ENCODE data around the gene HMGXB3.
"Not testable (repeated sequence)": the region's sequence is repeated elsewhere in the genome, so short reads cannot be mapped to it uniquely, and the experiment has no call there.

The HMGXB3 gene

DNA sequence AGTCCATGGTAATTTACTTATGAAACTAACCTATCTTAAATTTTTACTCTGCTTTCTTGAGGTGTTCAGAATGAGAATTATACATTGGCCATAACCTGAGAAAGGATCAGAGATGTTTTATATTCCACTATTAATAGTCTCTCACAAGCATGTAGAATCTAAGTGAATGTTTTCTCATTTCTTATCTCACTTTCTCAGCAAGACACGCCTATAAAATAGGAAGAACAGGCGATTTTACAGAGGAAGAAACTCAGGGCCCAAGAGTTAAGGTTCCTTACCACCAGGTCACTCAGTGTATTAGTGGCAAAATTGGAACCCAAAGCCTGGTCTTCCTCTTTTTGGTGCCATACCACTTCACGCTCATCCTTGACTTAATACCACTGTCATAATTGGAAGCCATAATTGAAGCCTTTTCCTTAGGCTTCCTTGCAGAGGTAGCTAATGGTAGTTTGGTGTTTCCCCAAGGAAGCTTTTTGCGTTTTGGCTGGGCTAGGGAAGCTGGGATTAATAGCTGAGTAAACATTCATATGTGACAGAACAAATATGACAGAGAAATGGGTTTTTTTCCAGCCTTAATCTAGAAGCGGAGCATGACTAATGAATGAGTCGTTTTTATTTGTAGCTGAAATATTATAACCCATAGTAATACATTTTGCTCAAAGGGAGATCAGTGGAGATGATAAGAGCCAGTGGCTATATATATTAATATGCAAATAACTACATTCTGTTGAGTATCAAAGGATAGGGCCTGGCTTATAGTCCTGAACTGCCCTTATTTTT lies 16.9 kb downstream of the HMGXB3 start:
- no peak for DNase-seq (ENCODE audit: low read depth in 2 of 2)

DNA sequence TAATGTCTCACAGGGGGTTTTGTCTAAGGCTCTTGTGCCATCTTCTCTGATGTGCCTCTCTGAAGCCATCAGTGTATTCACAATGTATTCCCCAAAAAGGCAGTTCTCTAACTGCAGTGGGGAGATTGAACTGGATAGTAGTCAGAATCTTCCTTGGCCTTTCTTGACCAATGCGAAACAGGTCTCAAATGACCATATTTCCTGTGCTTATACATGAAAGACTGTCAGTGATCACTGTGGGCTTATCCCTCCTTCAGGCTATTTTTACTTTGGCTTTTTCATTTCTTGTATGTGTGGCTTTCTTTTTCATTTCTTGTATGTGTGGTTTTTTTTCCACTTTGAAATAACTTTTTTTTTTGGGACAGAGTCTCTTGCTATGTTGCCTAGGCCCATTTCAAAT lies 19.7 kb downstream of the HMGXB3 start:
- DNase-seq (ENCODE audit: low read depth in 2 of 2): no peak

DNA sequence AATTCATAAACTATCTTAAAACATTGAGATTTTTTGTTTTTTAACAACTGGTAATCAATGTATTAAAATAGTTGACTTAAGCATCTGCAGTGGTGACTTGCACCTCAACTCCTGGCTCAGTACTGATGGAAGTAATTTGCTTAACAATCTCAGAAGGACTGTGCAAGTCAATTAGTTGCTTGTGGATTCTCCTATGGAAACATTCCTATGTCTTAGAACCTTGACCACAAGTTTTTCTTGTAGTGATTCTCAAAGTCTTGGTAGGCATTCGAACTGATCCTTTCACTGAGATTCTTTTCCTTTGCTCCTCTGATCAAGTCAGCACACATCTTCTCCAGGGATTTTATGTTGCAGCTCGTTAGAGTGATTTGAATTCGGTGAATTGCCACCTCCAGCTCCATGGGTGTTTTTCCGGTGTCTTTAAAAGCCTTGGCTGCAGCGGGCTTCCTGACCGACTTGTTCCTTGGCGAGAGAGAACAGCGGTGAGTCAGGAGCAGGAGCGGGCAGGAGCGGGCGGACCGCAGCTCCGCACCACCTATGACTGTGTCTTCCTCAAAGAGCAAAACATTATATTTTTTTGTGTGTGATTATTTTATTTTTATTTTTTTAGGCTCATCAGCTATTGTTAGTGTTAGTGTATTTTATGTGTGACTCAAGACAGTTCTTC lies 21.1 kb downstream of the HMGXB3 start:
- DNase-seq (ENCODE audit: low read depth in 2 of 2): no peak

DNA sequence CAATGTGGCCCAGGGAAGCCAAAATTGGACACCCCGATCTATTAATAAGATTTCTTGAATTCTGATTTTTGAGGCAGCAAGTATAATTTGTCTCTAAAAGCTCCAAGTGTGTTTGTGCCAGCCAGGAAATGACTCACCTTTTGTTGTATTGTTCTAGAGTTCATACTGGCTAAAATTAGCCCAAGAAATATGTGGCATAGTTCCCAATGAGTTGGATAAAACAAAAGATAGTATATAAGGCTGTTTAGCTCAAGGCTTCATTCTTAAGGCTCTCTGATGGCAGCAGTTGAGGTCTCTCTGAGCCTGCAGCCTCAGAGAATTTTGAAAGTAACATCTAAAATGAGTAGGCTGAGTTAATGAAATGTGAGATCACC lies 21.6 kb downstream of the HMGXB3 start:
- peak; percentile 42 to 52 for DNase-seq (ENCODE audit: low read depth in 2 of 2)

DNA sequence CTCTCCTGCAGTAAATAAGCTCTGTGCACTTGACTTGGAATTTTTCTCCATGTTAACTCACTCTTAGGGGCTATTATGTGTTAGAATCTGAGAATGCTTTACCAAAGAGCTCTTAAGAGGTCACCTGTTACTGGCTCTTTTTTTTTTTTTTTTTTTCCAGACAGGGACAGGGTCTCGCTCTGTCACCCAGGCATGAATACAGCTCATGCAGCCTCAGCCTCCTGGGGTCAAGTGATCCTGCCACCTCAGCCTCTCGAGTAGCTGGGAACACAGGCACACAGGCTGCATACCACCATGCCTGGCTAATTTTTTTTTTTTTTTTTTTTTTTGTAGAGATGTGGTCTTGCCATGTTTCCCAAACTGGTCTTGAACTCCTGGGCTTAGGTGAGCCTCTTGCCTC lies 22.1 kb downstream of the HMGXB3 start:
- no peak for DNase-seq (ENCODE audit: low read depth in 2 of 2)

DNA sequence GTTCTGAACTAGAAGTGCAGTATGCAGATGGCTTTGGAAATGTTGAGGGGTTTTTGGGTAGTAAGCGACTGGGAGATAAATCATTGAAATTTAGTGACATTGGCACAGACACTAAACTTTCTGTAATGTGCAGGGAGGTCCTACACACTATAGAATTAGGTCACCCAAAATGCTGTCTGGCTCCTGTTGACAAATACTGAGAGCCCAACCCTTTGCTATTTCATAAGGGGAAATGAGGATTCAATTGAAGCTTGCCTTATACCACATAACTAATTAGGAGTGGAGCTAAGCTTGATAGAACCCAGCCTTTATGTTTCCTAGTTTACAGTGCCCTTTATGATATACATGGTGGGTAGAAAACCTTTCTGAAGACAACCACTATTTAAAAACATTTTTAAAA lies 22.6 kb downstream of the HMGXB3 start:
- no peak for DNase-seq (ENCODE audit: low read depth in 2 of 2)

DNA sequence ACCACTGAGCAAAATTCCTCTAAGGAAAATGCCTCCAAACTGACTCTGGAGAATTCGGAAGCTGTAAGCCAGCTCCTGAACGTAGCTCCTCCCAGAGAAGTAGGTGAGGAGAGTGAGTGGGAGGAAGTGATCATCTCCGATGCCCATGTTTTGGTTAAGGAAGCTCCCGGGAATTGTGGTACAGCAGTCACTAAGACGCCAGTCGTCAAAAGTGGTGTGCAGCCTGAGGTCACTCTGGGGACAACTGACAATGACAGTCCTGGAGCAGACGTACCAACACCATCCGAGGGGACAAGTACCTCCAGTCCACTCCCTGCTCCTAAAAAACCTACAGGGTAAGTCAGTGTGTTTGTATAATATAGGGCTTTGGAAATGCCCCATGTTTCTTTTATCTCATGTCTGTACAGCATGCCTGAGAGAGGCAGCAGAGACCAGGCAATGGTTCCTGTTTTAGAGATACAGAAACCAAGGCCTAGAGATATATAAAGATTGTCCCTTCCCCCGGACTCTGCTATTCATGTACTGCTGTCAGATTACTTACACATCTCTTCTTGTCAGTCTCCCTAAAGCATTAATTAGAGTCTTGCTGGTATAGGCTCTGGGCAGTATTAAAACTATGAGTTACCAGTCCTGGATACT lies 23.9 kb downstream of the HMGXB3 start:
- no peak for DNase-seq (ENCODE audit: low read depth in 2 of 2)

DNA sequence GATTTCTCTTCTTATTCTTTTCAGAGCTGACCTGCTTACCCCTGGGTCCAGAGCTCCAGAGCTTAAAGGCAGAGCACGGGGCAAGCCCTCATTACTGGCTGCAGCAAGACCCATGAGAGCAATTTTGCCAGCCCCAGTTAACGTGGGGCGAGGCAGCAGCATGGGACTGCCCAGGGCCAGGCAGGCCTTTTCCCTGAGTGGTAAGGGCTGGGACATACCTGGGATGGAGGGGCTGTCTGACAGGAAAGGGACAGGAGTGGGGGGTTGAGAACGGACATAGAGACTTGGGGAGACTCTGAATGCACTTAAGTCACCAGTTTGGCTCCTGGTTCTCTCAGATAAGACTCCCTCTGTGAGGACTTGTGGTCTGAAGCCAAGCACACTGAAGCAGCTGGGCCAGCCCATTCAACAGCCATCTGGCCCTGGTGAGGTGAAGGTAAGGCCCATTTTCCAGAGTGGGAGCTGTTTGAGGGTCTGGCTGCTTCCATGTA lies 26.2 kb downstream of the HMGXB3 start:
- DNase-seq (ENCODE audit: low read depth in 2 of 2): no peak

DNA sequence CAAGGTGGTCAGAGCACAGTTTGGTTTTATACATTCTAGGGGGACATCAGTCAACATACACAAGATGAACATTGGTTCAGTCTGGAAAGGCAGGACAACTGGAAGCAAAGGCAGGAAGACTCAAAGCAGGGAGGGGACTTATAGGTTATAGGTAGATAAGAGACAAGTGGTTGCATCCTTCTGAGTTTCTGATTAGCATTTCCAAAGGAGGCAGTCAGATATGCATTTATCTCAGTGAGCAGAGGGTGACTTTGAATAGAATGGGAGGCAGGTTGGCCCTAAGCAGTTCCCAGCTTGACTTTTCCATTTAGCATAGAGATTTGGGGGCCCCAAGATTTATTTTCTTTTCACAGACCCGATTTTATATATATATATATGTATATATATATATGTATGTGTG lies 27.5 kb downstream of the HMGXB3 start:
- not testable (repeated sequence) for DNase-seq (ENCODE audit: low read depth in 2 of 2)

DNA sequence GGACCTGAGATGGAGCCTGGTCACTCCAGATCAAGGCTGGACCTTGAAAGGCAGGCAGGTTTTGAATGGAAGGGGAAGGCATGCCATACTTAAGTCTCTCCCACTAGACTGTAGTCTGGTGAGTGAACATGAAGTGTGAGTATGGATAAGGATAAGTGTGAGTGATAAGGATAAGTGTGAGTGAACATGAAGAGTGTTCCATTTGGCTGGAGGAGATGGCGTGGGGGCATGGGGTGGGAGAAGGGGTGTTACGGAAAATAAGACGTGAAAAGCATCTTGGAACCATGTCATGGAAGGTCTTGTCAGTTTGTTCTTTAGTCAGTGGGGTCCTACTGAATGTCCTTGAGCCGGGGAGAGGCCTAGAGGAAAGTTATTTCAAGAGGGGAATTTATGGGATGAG lies 32.8 kb downstream of the HMGXB3 start:
- DNase-seq (ENCODE audit: low read depth in 2 of 2): no peak

DNA sequence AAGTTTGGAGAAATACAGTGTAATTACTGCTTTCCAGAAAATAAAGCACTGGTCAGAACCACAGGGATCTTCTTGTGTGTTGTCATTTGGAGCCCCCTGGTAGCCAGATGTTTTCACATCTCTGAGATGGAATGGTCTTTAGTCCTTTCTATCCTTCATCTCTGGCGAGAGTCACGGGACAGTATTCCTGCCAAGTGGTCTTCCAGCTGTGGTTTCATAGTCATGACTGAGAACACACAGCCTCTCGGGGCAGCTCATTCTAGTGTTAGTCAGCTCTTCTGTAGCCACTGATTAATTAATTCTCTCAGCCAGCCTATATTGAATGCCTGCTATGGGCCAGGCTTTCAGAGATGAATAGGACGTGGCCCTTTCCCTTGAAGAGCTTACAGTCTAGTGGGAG lies 34.1 kb downstream of the HMGXB3 start:
- DNase-seq (ENCODE audit: low read depth in 2 of 2): peak; percentile 75 to 78

DNA sequence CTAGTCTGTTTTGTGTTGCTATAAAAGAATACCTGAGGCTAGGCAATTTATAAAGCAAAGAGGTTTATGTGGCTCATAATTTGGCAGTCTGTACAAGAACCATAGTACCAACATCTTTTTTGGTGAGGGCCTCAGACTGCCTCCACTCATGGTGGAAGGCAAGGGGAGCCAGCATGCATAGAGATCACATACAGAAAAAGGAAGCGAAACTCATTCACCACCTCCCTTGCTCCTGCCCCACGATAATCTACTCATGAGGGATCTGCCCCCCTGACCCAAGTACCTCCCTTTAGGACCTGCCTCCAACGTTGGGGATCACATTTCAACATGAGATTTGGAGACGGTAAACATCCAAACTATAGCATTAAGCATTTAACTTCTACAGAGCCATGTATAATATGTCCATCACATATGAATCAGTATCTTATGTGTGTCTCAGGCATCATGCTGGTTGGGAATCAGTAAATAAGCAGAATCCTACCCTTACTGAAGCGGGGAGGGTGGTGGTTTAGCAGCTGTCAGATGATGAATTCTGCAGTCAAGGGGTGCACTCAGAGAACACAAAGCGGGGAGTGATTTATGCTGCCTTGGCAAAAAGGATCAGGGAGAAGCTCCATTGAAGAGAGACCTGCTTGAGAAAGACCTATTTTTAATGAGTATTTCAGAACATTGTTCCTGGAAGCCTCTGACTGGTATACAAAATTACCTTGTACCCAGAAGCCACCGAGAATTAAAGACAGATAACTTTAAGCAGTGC lies 34.8 kb downstream of the HMGXB3 start:
- no peak for DNase-seq (ENCODE audit: low read depth in 2 of 2)

DNA sequence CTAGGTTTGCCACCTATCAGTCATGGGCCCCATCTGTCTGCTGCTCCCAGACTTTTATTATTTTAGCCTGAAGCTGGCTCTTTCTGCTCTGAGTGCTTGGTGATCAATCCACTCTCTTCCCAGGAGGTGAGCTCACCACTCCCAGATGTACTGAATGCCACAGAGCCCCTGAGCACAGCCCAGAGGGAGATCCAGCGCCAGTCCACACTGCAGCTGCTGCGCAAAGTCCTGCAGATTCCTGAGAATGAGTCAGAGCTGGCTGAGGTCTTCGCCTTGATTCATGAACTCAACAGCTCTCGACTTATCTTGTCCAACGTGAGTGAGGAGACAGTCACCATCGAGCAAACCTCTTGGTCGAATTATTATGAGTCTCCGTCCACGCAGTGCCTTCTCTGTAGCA lies 36.0 kb downstream of the HMGXB3 start:
- peak; percentile 88 to 90 for DNase-seq (ENCODE audit: low read depth in 2 of 2)

DNA sequence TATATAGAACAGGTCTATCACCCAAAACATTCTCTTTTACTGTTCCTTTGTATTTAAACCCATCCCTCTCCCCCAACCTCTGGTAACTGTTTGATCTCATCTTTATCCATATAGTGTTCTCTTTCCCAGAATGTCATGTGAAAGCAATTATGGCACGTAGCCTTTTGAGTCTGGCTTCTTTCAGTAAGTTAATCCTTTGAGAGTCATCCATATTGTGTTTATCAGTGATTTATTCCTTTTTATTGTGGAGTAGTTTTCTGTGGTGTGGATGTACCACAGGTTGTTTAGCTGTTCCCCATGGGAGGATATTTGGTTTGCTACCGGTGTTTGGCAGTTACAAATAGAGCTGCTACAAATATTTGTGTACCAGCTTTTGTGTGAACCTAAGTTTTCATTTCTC lies 38.0 kb downstream of the HMGXB3 start:
- no peak for DNase-seq (ENCODE audit: low read depth in 2 of 2)

DNA sequence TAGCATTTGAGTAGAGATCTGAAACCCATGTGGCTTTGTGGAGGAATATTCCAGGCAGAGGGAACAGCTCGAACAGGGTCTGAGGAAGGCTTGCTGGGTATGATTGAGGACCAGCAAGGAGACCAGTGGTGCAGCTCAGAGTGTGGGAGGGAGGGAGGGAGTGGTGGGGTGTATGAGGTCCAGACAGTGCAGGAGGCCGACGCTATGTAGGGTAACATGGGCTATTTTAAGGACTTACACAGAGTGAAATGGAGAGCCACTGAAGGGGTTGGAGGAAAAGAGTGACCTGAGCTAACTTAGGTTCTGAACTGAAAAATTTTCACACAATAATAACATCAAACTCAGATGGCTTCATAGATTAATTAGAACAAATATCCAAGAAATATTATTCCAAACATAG lies 41.9 kb downstream of the HMGXB3 start:
- no peak for DNase-seq (ENCODE audit: low read depth in 2 of 2)

DNA sequence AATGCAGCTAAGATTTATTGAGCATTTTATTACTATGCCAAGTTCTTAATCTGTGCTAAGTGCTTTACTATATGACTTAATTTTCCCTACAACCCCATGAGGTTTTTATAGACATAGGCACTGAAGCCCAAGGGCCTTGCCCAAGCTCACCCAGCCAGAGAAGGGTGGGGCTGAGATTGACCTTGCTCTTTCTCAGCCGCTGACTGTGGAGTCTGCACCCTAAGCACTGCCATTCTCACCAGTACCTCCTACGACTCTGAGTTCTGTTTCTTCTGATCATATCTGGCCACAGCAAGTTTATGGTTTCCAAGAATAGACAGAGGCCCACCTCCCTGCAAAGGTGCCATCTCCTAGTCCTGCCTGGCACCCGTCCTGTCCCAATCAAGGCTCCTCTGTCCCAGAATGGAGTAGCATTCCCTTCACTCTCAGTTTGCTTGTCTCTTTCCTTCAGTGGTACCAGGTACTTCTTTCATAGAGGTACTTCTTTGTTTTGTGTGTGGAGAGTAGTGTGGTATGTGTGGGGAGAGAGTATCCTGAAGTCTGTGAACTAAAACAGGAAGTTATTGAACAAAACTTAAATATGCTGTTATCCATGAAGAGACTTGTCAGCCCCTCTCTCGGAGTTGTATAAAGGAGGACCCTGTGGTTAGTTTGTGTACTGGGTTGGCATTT lies 43.3 kb downstream of the HMGXB3 start:
- no peak for DNase-seq (ENCODE audit: low read depth in 2 of 2)

DNA sequence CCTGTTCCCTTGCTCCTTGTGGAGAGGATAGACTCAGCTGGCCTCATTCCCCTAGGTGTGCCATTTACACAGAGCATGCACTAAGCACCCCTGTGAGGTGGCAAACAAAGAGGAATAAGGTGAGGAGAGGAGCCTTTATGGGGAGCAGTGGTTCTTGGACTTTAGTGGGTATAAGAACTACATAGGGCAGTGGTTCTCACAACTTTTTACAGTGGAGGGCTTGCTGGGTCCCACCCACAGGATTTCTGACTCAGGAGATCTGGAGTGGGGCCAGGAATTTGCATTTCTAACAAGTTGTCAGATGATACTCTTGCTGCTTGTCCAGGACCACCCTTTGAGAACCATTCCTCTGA lies 43.8 kb downstream of the HMGXB3 start:
- DNase-seq (ENCODE audit: low read depth in 2 of 2): peak; percentile 65 to 68

DNA sequence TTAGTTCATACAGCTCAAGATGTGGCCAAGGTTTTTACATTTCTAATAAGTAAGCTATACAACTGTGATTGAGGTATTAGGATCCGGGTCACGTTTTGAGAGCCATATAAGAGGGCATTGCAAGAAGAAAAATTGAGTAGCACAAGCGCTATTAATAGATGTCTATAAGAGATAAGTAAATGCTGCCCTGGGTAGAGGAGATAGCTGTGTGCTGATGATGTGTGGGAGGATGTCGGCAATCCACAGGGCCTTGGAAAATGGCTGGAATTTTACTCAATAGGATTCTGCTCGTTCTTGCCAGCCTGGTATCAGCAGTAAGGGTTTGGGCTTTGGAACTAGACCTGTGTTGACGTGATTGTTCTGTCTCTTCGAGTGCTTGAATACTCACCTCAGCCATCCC lies 44.2 kb downstream of the HMGXB3 start:
- no peak for DNase-seq (ENCODE audit: low read depth in 2 of 2)

DNA sequence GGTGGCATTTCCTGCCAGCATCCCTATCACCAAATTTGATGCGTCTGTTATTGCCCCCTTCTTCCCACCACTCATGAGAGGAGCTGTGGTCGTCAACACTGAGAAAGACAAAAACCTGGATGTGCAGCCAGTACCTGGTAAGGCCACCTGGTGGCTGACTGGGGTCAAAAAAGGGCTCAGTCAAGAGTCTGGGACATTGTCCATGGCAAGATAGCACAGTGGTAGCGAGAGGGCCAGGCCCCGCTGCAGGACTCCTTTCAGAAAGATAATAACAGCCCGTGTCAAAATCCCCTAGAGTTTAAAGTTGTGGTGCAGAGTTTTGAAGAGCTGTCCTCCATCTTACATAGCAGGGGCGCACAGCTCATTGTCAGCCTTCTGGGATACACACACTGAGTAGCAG lies 45.0 kb downstream of the HMGXB3 start:
- DNase-seq (ENCODE audit: low read depth in 2 of 2): no peak

DNA sequence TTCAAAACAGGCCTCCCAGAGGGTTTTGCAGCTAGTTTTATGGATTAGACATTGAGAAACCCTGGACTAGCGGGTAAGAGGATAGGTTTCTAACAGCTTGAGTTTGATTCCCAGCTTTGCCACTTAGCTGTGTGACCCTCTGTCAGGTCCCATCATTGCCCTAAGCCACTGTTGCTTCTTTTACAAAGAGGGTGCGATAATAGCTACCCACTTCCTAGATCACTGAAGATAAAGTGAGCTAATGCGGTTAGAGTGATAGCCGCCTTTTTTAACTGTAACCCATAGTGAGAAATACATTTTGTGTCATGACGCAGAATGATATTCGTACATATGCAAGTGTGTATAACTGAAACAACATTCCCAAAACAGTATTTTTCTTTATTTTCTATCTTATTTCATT lies 45.5 kb downstream of the HMGXB3 start:
- DNase-seq (ENCODE audit: low read depth in 2 of 2): no peak

DNA sequence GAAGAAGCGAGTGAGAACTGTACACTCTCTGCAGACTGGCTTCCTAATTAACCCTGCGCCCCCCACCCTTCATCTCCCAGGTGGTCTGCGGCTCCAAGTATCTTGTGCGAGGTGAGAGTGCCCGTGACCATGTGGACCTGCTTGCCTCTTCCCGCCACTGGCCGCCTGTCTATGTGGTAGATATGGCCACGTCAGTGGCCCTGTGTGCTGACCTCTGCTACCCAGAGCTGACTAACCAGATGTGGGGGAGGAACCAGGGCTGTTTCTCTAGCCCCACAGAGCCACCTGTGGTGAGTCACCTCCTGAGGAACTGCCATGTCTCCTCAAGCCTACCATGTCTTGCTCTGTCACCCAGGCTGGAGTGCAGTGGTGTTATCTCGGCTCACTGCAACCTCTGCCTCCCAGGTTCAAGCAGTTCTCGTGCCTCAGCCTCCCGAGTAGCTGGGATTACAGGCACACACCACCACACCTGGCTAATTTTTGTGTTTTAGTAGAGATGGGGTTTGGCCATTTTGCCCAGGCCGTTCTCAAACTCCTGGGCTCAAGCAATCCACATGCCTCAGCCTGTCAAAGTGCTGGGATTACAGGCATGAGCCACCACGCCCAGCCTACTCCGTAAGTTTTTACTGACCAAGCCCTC lies 49.8 kb downstream of the HMGXB3 start:
- not testable (repeated sequence) for DNase-seq (ENCODE audit: low read depth in 2 of 2)
